ENCODE data around the gene SRI.
"Not testable (repeated sequence)": the region's sequence is repeated elsewhere in the genome, so short reads cannot be mapped to it uniquely, and the experiment has no call there.

The SRI gene

DNA sequence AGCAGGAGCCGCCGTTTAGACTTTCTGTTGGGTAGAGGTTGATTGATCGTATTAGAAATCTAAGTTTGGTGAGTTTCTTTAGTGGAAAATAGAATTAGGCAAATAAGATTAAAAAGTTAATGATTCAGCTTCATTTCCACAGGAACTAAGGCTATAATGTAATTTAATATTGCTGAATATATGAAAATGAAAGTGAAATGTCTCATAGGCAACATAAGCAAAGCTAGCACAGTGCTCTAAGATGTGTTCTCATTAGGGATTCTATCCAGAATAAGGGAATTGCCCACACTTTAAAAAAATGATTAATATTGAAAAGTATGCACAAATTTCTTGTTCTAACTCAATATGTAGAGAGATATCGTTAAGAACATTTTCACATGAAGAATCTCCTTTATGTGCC lies 47.0 kb downstream of the SRI start:
- no peak for DNase-seq

DNA sequence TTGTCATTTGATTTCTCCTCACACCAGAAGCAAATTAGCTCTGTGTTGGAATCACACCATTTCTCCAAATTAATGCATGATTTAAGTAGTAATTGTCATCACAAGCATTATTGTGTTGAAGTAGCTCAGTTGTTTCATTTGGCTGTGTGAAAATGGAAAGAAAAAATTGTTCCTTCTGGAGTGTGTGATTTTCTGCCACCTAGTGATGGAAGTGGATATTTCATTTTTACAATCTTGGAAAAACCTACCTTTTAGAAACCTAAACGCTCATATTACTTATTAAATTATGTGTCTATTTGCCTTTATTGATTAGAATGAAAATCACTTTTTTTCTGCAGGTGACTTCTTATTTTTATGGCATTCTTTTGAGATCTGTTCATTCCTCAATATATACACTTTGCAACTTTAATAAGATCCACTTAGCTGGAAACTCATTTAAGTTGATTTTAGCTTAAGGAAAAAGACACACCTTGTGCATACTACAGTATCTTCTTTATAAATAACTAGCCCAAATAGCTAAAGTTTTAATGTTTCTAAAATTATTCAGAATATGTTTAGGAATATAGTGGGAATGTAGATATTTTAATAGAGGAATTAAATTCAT lies 50.0 kb downstream of the SRI start:
- DNase-seq = peak; percentile 7

DNA sequence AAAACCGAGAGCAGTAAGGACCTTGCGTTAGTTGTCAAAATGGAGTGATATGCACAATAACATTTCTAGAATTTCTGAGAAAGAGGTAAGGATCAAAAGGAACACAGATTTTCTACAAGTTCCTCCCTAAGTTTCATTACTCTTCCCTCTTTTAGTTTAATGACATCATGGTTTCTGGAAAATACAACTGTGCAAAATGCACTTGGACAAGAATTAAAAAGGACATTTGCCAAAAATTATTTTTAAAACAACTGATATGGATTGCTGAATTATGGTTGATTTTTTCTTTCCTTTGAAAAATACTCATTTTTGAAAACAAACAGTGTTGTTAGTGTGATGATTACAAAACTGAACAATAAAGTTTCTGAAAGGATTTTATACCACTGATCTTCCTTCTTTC lies 52.1 kb downstream of the SRI start:
- DNase-seq = no peak

DNA sequence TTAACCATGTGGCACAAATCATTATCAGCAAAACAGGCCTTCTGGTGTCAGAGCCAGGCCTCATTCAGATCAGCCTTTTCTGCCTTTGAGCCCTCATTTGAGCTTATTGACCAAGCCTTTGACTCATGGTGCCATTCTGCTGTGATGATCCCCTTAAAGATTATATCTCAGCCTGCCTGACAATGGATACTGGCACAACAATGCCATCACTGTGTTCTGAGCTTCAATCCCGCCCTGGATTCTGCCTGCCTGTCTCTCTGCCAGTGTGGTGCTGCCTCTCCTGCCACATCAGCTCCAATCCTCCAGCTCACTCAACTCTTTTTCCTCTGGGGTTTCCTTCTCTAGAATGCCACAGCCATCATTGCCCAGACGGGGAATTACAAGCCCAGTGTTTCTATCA lies 52.6 kb downstream of the SRI start:
- DNase-seq = no peak

DNA sequence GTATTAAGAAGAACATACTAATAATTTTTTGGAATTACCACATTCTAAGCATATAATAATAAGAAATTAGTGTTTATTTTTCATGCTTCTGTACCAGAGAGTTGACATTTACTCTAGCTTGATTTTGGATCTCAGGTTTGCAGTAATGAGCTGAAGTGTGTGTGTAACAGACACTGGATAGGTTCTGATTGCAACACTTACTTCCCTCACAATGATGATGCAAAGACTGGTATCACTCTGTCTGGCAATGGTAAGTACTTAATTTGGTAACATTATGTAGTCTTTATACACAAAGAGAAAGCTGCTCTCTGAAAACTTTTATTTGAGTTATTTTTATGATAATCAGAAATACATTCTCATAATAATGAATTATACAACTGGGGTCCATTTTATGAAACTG lies 54.1 kb downstream of the SRI start:
- DNase-seq = no peak

DNA sequence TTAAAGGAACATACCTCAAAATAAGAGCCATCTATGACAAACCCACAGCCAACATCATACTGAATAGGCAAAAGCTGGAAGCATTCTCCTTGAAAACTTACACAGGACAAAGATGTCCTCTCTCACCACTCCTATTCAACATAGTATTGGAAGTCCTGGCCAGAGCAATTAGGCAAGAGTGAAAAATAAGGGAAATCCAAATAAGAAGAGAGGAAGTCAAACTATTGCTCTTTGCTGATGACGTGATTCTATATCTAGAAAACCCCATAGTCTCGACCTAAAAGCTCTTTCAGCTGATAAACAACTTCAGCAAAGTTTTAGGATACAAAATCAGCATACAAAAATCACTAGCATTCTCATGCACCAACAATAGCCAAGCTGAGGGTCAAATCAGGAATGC lies 60.1 kb downstream of the SRI start:
- DNase-seq = not testable (repeated sequence)

GRCh38 chr7:88156356-88156755 lies 63.5 kb downstream of the SRI start:
- DNase-seq = no peak

DNA sequence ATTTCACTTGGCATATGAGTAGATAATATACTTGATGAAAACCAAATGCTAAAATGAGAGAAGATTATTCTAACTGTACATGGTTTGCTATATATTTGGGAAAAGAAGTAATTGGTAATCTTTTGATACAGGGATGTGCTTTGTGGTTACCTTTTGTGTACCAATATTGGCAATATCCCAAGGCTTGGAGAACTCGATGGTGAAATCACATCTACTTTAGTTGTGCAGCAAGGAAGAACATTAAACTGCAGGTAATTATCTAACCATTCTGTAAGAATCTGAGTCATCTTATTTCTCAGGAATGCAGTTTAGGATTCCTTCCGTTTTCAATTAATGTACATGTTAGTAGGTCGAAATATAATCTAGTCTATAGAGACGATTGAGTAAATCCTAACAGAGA lies 64.1 kb downstream of the SRI start:
- no peak for DNase-seq

Data from CD4-positive, alpha-beta T cell treated with Interleukin-12 subunit alpha and Interleukin-12 subunit beta, for 1 hour (primary cell).